Left ventricle myocardium inferior (tissue), 1 donor: ENCODE results near the gene SENP3. TPM values are rescaled to one million over a fixed set of nuclear protein-coding genes. Genes with fewer than 3 reads are reported as not detected.
A peak's percentile ranks its signal among the peaks of the same experiment; 100 is the strongest.

ENCODE experiments used
- DNase-seq: peaks from one replicate; pipeline ENCODE4 v3.0.0-alpha.2; 2020
- H3K27ac ChIP-seq: fragments of 200-600 bp; replicated peaks from 2 replicates; pipeline ENCODE4 v1.8.0; 2021
- H3K27me3 ChIP-seq: fragments of 200-600 bp; 2 replicates; pipeline ENCODE4 v1.8.0; 2021; ENCODE audit warnings: low read depth
- H3K36me3 ChIP-seq: fragments of 200-600 bp; 2 replicates; pipeline ENCODE4 v1.8.0; 2021
- H3K4me1 ChIP-seq: fragments of 200-600 bp; 2 replicates; pipeline ENCODE4 v1.8.0; 2021
- H3K4me3 ChIP-seq: fragments of 200-600 bp; 2 replicates; pipeline ENCODE4 v1.8.0; 2021; ENCODE audit warnings: mild to moderate bottlenecking, moderate library complexity
- H3K9me3 ChIP-seq: fragments of 200-600 bp; replicated peaks from 2 replicates; pipeline ENCODE4 v1.8.0; 2021
- CTCF ChIP-seq: fragments of 200-600 bp; IDR thresholded peaks from 2 replicates; pipeline ENCODE4 v1.8.0; 2021; ENCODE audit warnings: antibody characterized with exemption, mild to moderate bottlenecking, borderline replicate concordance
- intact Hi-C: fragments of 100-400 bp; cut with micrococcal nuclease; formaldehyde crosslinking; loops from one replicate; pipeline ENCODE4 v1.11.0; 2022
- total RNA-seq: library from RNA; stranded (reverse); fragmentation: NEBNext Ultra II Directional; extraction: Animal tissue kit (Norgen Biotek cat#: 25700); gene quantifications from one replicate; pipeline ENCODE4 v1.2.1, GENCODE V29; 2021
- donor health status: DM: no; HTN: yes; CAD: no; lungs with severe emphysema.

The SENP3 gene
- total RNA-seq, 1 donor from 2014 or later = 29.5 TPM

DNA sequence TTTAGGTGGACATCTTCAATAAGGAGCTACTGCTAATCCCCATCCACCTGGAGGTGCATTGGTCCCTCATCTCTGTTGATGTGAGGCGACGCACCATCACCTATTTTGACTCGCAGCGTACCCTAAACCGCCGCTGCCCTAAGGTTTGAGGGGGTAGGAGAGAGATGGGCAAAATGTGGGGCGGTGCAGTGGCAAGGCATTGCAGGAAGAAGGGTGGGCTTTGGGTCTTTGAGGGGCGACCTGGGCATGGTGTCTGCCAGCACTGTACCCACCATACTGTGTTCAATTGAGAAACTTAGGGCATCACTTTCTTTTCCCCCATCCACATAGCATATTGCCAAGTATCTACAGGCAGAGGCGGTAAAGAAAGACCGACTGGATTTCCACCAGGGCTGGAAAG is 8.6 kb downstream of the SENP3 start:
- intact Hi-C loops = no loop called here
- peaks cover 71% of the 10 kb centered on the region for H3K36me3 ChIP-seq
- no peak overlapping the region for H3K4me3 ChIP-seq
- peaks cover 32% of the 10 kb centered on the region for H3K4me1 ChIP-seq
- TF ChIP-seq CTCF = no peak
- H3K27me3 ChIP-seq = no peaks in the 10 kb centered on the region
- no peak for DNase-seq
- no peak overlapping the region for H3K27ac ChIP-seq
- no peaks in the 10 kb centered on the region for H3K9me3 ChIP-seq

- DNase-seq = no peak
- no peak for TF ChIP-seq CTCF
- Histone ChIP-seq H3K27me3 (no peaks in the 10 kb centered on the region), H3K9me3 (no peaks in the 10 kb centered on the region), H3K4me1 (peaks cover 51% of the 10 kb centered on the region), H3K27ac (peak overlapping the region; percentile 98), H3K4me3 (peak overlapping the region; percentile 95), H3K36me3 (peaks cover 71% of the 10 kb centered on the region)
- intact Hi-C loops = no loop called here
Measured at GRCh38 chr17:7572338-7572587, 10.5 kb downstream of the SENP3 start.

- intact Hi-C loops = no loop called here
- Histone ChIP-seq H3K4me1 (peaks cover 56% of the 10 kb centered on the region), H3K27me3 (no peaks in the 10 kb centered on the region), H3K36me3 (peaks cover 71% of the 10 kb centered on the region), H3K9me3 (no peaks in the 10 kb centered on the region), H3K27ac (peak overlapping the region; percentile 98), H3K4me3 (peak overlapping the region; percentile 95)
- DNase-seq = peak; percentile 99
- peak; percentile 9 for TF ChIP-seq CTCF
Measured at GRCh38 chr17:7572588-7573323, 11.0 kb downstream of the SENP3 start.

GRCh38 chr17:7573324-7574080 is 11.8 kb downstream of the SENP3 start:
- Histone ChIP-seq H3K27ac (peak overlapping the region; percentile 98), H3K36me3 (peaks cover 75% of the 10 kb centered on the region), H3K9me3 (no peaks in the 10 kb centered on the region), H3K4me1 (peaks cover 60% of the 10 kb centered on the region), H3K27me3 (no peaks in the 10 kb centered on the region), H3K4me3 (peak overlapping the region; percentile 95)
- peak; percentile 90 for DNase-seq
- TF ChIP-seq CTCF = no peak
- intact Hi-C loops = no loop called here

DNA sequence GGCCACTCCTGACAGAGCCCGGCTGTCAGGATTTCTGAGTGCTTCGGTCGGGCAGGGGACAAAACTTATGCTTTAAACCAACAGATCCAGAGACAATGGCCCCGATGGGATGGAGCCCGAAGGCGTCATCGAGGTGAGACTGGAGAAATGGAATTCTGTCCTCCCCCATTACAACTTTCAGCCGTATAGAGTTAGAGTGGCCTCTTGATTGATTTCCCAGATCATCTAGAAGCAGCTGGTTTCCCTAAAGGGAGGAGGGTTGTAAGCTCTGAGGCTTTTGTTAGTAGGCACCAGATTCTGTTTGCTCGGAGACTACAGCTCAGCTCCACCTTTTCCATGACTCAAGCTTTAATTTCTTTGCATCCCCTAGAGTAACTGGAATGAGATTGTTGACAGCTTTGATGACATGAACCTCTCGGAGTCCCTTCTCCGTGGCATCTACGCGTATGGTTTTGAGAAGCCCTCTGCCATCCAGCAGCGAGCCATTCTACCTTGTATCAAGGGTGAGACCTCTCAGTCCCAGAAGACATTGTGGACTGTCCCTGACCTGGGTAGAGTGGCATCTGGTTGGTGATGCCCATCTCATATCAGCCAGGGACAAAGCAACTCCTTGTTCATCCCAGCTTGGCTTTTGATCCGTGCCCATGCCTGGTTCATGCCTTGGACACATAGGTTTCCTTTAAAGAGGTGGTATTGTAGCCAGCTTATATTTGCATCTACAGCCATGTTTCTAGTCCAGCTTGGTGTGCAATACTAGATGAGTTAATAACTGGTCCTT is 12.6 kb downstream of the SENP3 start:
- intact Hi-C loops = no loop called here

More for the DNA sequence above, 12.6 kb downstream of the SENP3 start:
- no peaks in the 10 kb centered on the region for H3K27me3 ChIP-seq
- no peak for TF ChIP-seq CTCF
- H3K4me3 ChIP-seq = peak overlapping the region; percentile 95
- peaks cover 74% of the 10 kb centered on the region for H3K36me3 ChIP-seq
- no peak for DNase-seq
- peak overlapping the region; percentile 98 for H3K27ac ChIP-seq
- H3K9me3 ChIP-seq = no peaks in the 10 kb centered on the region
- peaks cover 69% of the 10 kb centered on the region for H3K4me1 ChIP-seq
